K562 (cell line): ENCODE results near the gene ZSWIM8. TPM values are rescaled to one million over a fixed set of nuclear protein-coding genes. Genes with fewer than 3 reads are reported as not detected.

Source experiments
- ATAC-seq: fragments of 200-7000 bp; cut with Tn5 transposase; 3 replicates; pipeline ENCODE4 v1.9.1; 2020; ENCODE audit warnings: moderate library complexity
- BruUV-seq: library from RNA; stranded (reverse); fragments of 400-500 nt; replicated peaks from 2 replicates; lab custom pipeline; 2021; lab: Mats Ljungman, UMichigan
- CTCF ChIA-PET: fragments of 300-600 bp; formaldehyde crosslinking; extraction: SDS; loops from one replicate; lab custom pipeline; 2021; ENCODE audit warnings: low intra/inter-chr PET ratio; lab: Yijun Ruan, JAX
- POLR2A ChIA-PET: fragments of 300-600, 350-650 bp; sonication (Branson Sonifier 250); formaldehyde crosslinking; extraction: SDS; loops from one replicate; lab custom pipeline; 2021; ENCODE audit warnings: antibody characterized with exemption, inconsistent platforms; lab: Yijun Ruan, JAX
- DNase-seq, 4 experiments: peaks; one replicate each; pipeline versions ENCODE4 v3.0.0 to v3.0.0-alpha.2; 2011 to 2018; ENCODE audit warnings: low spot score in 3 of 4, mixed read lengths in 3 of 4; ENCODE audit errors: extremely low read depth in 1 of 4
- FAIRE-seq: peaks from 2 replicates; lab custom pipeline; 2011; peaks lifted over from hg19 to GRCh38; lab: Jason Lieb, UNC
- H2AFZ ChIP-seq: 2 replicates; pipeline ENCODE4 v1.6.0; 2011; ENCODE audit warnings: low read depth, low read length, control low read depth, inconsistent platforms
- H3K27ac ChIP-seq: fragments of 200-600 bp; 3 replicates; pipeline ENCODE4 v1.8.0; 2011; ENCODE audit warnings: low read depth, mild to moderate bottlenecking, control low read depth, inconsistent platforms, low read length, moderate library complexity, mixed read lengths; ENCODE audit errors: extremely low read depth
- H3K27me3 ChIP-seq, 2 experiments: fragments of 300-600 bp in 1 of 2; 2 replicates in 1 of 2; 3 replicates in 1 of 2; pipeline versions ENCODE4 v1.6.0 to v1.8.0; 2011; ENCODE audit warnings: inconsistent platforms in 2 of 2, low read length in 2 of 2, mild to moderate bottlenecking in 1 of 2, mixed read lengths in 1 of 2, moderate library complexity in 1 of 2; ENCODE audit not compliant: control insufficient read depth in 2 of 2, insufficient read depth in 2 of 2
- H3K36me3 ChIP-seq: fragments of 300-600 bp; 3 replicates; pipeline ENCODE4 v1.8.0; 2011; ENCODE audit warnings: mild to moderate bottlenecking, low read length, inconsistent platforms; ENCODE audit not compliant: control insufficient read depth, insufficient read depth
- H3K4me1 ChIP-seq, 2 experiments: fragments of 200-600 bp in 1 of 2; replicated peaks in 1 of 2; 2 replicates in 1 of 2; 3 replicates in 1 of 2; pipeline versions ENCODE4 v1.5.1 to v1.8.0; 2011; ENCODE audit warnings: inconsistent platforms in 2 of 2, low read length in 2 of 2, mild to moderate bottlenecking in 1 of 2, mixed read lengths in 1 of 2, moderate library complexity in 1 of 2; ENCODE audit not compliant: control insufficient read depth in 2 of 2, insufficient read depth in 2 of 2
- H3K4me2 ChIP-seq: 2 replicates; pipeline ENCODE4 v1.6.1; 2011; ENCODE audit warnings: low read length, control low read depth, inconsistent platforms, mixed read lengths; ENCODE audit not compliant: insufficient read depth
- H3K4me3 ChIP-seq: fragments of 200-600 bp; sonication (generic), shearing (Covaris generic); 2 replicates; pipeline ENCODE4 v1.5.1; 2016; ENCODE audit warnings: control low read depth, inconsistent platforms
- H3K79me2 ChIP-seq: fragments of 200-600 bp; 3 replicates; pipeline ENCODE4 v1.8.0; 2011; ENCODE audit warnings: low read length, inconsistent platforms; ENCODE audit not compliant: control insufficient read depth, insufficient read depth
- H3K9ac ChIP-seq, 2 experiments: 2 replicates each; pipeline versions ENCODE4 v1.6.0 to v1.6.1; 2011; ENCODE audit warnings: low read depth in 2 of 2, low read length in 2 of 2, control low read depth in 1 of 2, inconsistent platforms in 1 of 2, mild to moderate bottlenecking in 1 of 2, mixed read lengths in 1 of 2; ENCODE audit not compliant: insufficient read depth in 1 of 2
- H3K9me1 ChIP-seq: one replicate; pipeline ENCODE4 v1.6.0; 2011; ENCODE audit warnings: inconsistent platforms, mild to moderate bottlenecking, low read length, moderate library complexity; ENCODE audit not compliant: control insufficient read depth, insufficient read depth
- H3K9me3 ChIP-seq: replicated peaks from 2 replicates; pipeline ENCODE4 v1.5.1; 2011; ENCODE audit warnings: low read depth, low read length, inconsistent platforms; ENCODE audit not compliant: control insufficient read depth, insufficient read depth
- H4K20me1 ChIP-seq: replicated peaks from 2 replicates; pipeline ENCODE4 v1.6.1; 2011; ENCODE audit warnings: low read length, inconsistent platforms, mixed read lengths; ENCODE audit not compliant: control insufficient read depth, insufficient read depth
- BCL6 ChIP-seq: fragments of 250-450 bp; sonication (Bioruptor Pico); IDR thresholded peaks from 2 replicates; pipeline ENCODE4 v1.4.0; 2020
- GABPB2 ChIP-seq: fragments of 250-450 bp; sonication (Bioruptor Pico); conservative IDR thresholded peaks from 2 replicates; pipeline ENCODE4 v1.5.1; 2021; ENCODE audit warnings: mild to moderate bottlenecking
- KDM1A ChIP-seq, 2 experiments: fragments of 450-650 bp; IDR thresholded peaks; 2 replicates each; pipeline ENCODE4 v1.6.1; 2016; ENCODE audit warnings: mild to moderate bottlenecking in 2 of 2
- NFXL1 ChIP-seq: fragments of 450-650 bp; formaldehyde crosslinking; IDR thresholded peaks from 2 replicates; pipeline ENCODE4 v1.4.0; 2021; ENCODE audit warnings: mild to moderate bottlenecking
- PTTG1 ChIP-seq: fragments of 450-650 bp; IDR thresholded peaks from 2 replicates; pipeline ENCODE4 v1.6.1; 2016; ENCODE audit warnings: low read depth, mild to moderate bottlenecking, missing genetic modification characterization, missing compliant biosample characterization
- YY1 ChIP-seq, 3 experiments: IDR thresholded peaks; 2 replicates each; pipeline ENCODE4 v1.6.1; 2011; ENCODE audit warnings: low read length in 2 of 3, mild to moderate bottlenecking in 2 of 3, moderate library complexity in 2 of 3, borderline replicate concordance in 1 of 3, control low read depth in 1 of 3, low read depth in 1 of 3; ENCODE audit not compliant: insufficient read depth in 3 of 3, insufficient replicate concordance in 2 of 3, control insufficient read depth in 1 of 3, insufficient read length in 1 of 3; ENCODE audit errors: extremely low read depth in 1 of 3
- ZNF41 ChIP-seq: fragments of 250-450 bp; sonication (Bioruptor Pico); conservative IDR thresholded peaks from 2 replicates; pipeline ENCODE4 v1.4.0; 2020; ENCODE audit warnings: mild to moderate bottlenecking
- ZNF609 ChIP-seq: sonication (generic); formaldehyde crosslinking; IDR thresholded peaks from 2 replicates; pipeline ENCODE4 v1.8.1; 2023; ENCODE audit warnings: missing genetic modification reagents, mild to moderate bottlenecking, borderline replicate concordance
- in situ Hi-C: fragments of 300-500 bp; cut with MboI; formaldehyde crosslinking; loops from 4 replicates; pipeline ENCODE4 v1.15.0; 2018; ENCODE audit warnings: inconsistent platforms, mixed read lengths
- intact Hi-C: fragments of 100-400 bp; cut with micrococcal nuclease; formaldehyde crosslinking; loops from 2 replicates; pipeline ENCODE4 v1.14.2; 2022
- polyA plus RNA-seq, 8 experiments: library from polyadenylated mRNA; depleted of rRNA in 4 of 8; stranded (reverse) in 5 of 8; unstranded in 3 of 8; fragments of >200 nt; fragmentation: Nextera tagmentation in 2 of 8; fragmentation: Illumina TruSeq in 1 of 8; extraction: Ambion mirVana in 2 of 8; extraction: Trizol in 1 of 8; gene quantifications; 2 replicates each; pipeline versions ENCODE4 v1.2.1 to v1.2.3, GENCODE V29; 2011 to 2014; ENCODE audit warnings: inconsistent platforms in 1 of 8, missing spikeins in 1 of 8
- total RNA-seq, 7 experiments: library from RNA; depleted of rRNA in 6 of 7; stranded (reverse); fragments of >200 nt in 6 of 7; fragmentation: Illumina TruSeq in 2 of 7; extraction: Trizol in 2 of 7; gene quantifications; 2 replicates each; pipeline versions ENCODE4 v1.2.1 to v1.2.3, GENCODE V29; 2011 to 2021; ENCODE audit warnings: low replicate concordance in 1 of 7

The ZSWIM8 gene
- total and polyA plus RNA-seq, 9 of the 15 experiments (the other 6 are each of a cell fraction or from before 2014, with no cell fraction given): 5.6 to 47.8 (median 26.7) TPM

GRCh38 chr10:73803680-73804286, 18.4 kb downstream of the ZSWIM8 start:
- H3K4me3 ChIP-seq: no peak overlapping the region
- no peaks in the 10 kb centered on the region for H3K9me3 ChIP-seq
- in situ Hi-C loops (no loop called here), intact Hi-C loops (no loop called here)
- ChIA-PET CTCF (no interaction called here), POLR2A (interaction anchor here (0.7 to 1.0 kb wide), 2 partner anchors 10 to 14 kb away, joined by 3 read pairs; no protein-coding TSS in a partner anchor)
- H3K9me1 ChIP-seq: peaks cover 4% of the 10 kb centered on the region
- DNase-seq (no peak), FAIRE-seq (no peak), ATAC-seq (no peak)
- peaks cover 91% of the 10 kb centered on the region for H3K36me3 ChIP-seq
- no peaks in the 10 kb centered on the region for H3K79me2 ChIP-seq
- H3K9ac ChIP-seq: no peak overlapping the region
- peaks cover 3 to 21% of the 10 kb centered on the region in 2 experiments for H3K4me1 ChIP-seq
- no TSS peak for BruUV-seq
- no peak overlapping the region for H3K27ac ChIP-seq
- no peak overlapping the region for H2AFZ ChIP-seq
- TF ChIP-seq KDM1A (IDR thresholded peaks at IDR 0.05) (no peak), YY1 (IDR thresholded peaks at IDR 0.05; ENCODE audit: borderline replicate concordance in 1 of 3, control insufficient read depth in 1 of 3, extremely low read depth in 1 of 3, insufficient read depth in 3 of 3, insufficient read length in 1 of 3, insufficient replicate concordance in 2 of 3, low read depth in 1 of 3, low read length in 2 of 3) (peak in 1 of 3 experiments; percentile 26), ZNF41 (CRISPR knock-in tag) (no peak), BCL6 (CRISPR knock-in tag) (no peak), NFXL1 (no peak), ZNF609 (no peak), GABPB2 (CRISPR knock-in tag) (no peak), PTTG1 (no peak)
- H3K4me2 ChIP-seq: no peak overlapping the region
- no peaks in the 10 kb centered on the region for H3K27me3 ChIP-seq
- peaks cover 5% of the 10 kb centered on the region for H4K20me1 ChIP-seq
